PC-9 (cell line): Measurements from ENCODE around the gene TAS2R1.

ENCODE experiments used
- CTCF ChIP-seq: fragments of 200-600 bp; sonication (generic); conservative IDR thresholded peaks from 2 replicates; pipeline ENCODE4 v1.6.1; 2017; ENCODE audit warnings: mixed run types, antibody characterized with exemption, mild to moderate bottlenecking, moderate library complexity
- EZH2 ChIP-seq: fragments of 200-600 bp; sonication (generic); IDR thresholded peaks from 2 replicates; pipeline ENCODE4 v1.8.0; 2017; ENCODE audit warnings: antibody characterized with exemption, low read depth

- TF ChIP-seq EZH2 (no peak), CTCF (no peak)
Observed at GRCh38 chr5:9596171-9596780, 33.9 kb downstream of the TAS2R1 start.
